ENCODE measurements around the gene NCAPD3.

DNA sequence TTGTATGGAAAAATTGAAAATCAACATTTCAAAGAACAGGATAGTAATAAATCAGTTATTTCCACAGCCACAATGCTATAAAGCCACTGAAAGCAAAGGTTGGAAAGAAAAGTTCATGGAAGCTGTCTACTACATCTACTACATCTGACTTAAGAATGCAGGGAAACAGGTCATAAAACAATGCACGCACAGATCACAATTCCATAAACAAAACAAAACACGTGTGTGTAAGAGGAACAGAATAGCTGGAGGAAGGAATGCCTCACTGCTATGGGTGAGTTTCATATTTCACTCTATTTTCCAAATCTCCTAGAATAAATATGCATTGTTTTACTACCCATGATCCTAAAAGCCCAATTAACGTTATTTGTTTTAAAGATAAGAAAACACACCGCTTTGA lies 66.3 kb downstream of the NCAPD3 start:
- TF ChIP-seq POLR2A (IDR thresholded peaks at IDR 0.05; ENCODE audit: low read depth, low read length) (no peak), POLR2AphosphoS5 (IDR thresholded peaks at IDR 0.05; ENCODE audit: low read depth, low read length) (no peak), PAX5 (IDR thresholded peaks at IDR 0.05; ENCODE audit: insufficient read depth, low read length, severe bottlenecking) (no peak)
